Midbrain (tissue), 1 donor: ENCODE measurements around the gene MSANTD2.
"Not testable (repeated sequence)": the region's sequence is repeated elsewhere in the genome, so short reads cannot be mapped to it uniquely, and the experiment has no call there.

Experiments used
- DNase-seq: peaks from one replicate; lab custom pipeline; 2025; lab: John Stamatoyannopoulos, UW

Gene MSANTD2

DNA sequence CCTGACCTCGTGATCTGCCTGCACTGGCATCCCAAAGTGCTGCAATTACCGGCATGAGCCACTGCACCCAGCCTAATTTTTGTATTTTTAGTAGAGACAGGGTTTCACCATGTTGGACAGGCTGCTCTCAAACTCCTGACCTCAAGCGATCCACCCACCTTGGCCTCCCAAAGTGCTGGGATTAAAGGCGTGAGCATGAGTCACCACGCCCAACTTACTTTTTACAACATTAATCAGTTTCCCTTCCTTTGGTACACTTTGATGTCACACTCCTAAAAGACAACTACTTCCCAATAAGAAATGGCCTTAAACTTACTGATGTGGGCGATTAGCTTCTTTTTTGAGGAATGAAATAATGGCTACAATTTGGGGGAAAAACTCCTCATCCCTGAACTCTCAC is 29.2 kb downstream of the MSANTD2 start:
- DNase-seq, result not testable (repeated sequence)

DNA sequence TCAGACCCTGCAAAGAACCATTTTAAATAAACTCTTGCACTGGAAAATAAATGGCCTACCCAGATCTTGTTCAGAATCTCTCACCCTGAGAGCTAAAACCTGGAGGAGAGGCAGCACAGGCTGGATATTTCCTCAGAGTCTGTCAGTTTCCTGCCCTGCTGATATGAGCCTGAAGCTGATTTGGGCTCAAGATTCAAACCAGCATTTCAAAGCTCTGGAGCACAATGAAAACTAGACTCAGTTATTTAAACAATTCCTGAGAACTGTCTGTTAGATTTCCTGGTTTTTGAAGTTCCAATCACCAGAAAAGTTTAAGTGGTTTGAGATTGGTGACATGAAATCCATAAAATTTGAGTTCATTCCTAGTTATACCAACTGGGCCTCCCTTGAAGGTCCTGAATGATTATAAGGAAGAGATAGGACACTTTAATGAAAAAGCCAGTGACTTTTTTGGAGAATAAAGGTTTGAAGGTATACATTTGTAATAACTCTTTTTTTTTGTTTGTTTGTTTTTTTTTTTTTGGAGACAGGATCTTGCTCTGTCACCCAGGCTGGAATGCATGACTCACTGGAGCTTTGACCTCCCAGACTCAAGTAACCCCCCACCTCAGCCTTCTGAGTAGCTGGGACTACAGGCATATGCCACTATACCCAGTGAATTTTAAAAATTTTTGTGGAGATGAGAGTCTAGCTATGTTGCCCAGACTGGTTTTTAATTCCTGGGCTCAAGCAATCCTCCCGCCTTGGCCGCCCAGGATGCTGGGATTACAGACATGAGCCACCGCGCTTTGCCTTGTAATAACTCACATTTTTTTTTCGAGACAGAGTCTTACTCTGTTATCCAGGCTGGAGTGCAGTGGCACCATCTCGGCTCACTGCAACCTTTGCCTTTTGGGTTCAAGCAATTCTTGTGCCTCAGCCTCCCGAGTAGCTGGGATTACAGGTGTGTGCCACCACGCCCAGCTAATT is 30.1 kb downstream of the MSANTD2 start:
- no peak for DNase-seq

DNA sequence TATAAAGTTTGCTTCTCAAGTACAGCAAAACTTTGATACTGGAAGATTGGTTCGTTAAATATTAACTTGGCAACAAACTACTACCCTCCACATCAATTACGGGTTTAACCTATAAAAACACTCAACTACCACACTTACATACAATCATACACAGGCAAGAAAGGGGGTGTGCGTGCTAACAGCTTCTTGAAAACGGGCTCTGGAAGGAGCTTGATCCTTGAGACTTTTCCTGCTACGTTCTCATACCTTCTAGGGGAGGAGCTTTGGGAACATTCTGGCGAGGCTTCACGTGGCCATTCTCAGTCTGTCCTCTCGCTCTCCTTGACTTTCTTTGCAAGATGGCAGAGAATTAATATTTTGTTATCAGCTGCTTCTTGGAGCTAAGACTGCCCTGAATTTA is 31.3 kb downstream of the MSANTD2 start:
- DNase-seq, result no peak

DNA sequence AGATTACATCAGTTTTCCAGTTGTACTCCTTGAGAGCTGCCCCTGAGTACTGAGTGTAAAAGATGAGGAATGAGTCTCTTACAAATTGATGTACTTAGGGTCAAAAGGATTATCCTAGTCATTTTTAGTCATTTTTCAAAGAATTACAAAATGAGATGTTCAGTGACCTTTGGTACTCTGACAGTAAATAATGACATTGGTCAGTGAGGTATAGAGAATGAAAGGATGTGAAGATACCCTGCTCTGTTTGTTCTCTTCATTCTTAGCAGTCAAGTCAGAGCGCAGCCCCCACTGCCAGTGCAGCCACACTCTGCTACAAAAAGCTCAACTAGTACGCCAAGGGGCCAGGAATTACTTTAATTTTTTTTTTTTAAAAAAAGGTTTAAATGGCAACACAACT is 34.0 kb downstream of the MSANTD2 start:
- no peak for DNase-seq

DNA sequence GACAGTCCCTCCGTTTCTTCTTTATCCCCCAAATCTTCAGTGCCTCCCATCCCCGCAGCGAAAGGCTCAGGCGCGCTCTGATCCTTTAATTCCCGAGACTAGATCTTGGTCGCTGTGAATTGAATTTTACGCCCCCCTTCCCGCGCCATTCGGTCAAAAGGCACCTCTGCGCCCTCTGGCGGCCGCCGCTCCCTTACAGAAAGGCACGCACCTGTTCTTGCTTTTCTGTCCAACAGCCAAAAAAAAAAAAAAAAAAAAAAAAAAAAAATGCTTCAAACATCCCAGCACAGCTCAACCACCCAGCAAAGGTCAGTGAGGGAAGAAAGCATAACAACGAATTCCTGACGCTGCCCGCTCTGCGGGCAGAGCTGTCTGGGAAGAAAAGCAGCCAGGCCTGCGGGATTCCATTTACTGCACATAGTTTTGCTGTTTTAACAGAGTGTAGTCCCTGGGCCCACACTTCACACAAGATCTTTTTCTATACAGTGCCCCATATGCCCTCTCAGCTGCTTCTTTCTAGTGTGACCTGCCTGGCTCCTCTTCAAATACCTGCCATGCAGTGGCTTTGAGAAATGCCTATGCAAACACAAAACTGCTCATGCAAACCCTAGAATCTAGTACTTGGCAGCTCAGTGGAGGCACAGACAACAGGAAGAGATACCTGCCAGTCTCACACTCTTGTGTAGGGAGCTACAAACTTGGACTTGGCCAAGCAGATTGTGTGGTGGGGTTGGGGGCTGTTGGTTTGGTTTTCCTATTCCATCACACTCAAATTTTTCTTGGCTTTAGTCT is 36.9 kb downstream of the MSANTD2 start:
- peak; percentile 50 for DNase-seq

DNA sequence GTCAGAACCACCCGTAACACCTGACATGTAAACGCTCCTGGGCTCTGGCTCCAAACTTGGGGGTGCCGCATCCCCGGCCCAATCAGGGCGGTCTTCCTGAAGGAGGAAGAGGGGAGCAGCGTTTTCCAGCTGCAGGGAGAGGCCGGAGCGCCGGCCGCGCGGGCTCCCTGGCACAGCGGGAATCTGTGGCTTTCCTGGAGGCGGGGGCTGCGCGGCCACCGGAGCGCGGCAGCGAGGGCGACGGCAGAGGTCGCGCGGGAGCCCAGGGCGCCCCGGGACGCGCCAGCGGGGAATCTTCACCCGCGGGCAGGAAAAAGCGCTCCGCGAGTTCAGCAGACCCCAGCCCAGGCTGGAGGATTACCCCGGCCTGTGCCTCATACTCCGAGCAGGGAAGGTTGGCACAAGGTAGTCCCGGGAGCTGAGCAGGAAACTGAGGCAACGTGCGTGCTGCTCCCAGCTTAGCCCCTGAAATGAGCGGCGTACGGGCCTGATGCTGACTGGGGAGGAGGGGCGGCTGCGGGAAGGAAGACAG is 37.5 kb downstream of the MSANTD2 start:
- no peak for DNase-seq

DNA sequence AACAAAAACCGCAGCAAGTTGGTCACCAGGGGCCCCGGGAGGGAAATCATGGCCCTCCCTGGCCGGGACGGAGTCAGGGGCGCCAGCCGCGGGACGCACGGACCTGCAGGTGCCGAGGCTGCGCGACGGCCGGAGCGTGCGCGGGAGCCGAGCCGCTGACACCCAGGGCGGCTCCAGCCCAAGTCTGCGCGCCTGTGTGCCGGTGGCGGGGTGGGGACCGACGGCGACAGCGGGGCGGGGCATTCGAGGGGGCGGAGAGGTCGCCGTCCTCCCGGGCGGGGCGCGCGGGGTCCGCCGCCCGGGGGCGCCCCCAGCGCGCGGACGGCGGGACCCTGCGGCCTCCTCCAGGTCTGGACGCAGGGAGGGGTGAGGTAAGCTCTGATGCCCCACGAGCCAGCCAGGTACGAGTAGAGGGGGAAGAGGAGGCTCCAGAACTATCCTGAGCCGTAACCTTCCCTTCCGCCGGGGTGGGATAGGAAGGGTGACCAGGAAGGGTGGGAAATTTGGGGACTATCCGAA is 38.0 kb downstream of the MSANTD2 start, which contains the start of gene ESAM:
TSS of gene ESAM (minus strand) at position 186 of the 519 bp plus-strand sequence. CDS start at position 50, 136 bp downstream.
- DNase-seq, result no peak

DNA sequence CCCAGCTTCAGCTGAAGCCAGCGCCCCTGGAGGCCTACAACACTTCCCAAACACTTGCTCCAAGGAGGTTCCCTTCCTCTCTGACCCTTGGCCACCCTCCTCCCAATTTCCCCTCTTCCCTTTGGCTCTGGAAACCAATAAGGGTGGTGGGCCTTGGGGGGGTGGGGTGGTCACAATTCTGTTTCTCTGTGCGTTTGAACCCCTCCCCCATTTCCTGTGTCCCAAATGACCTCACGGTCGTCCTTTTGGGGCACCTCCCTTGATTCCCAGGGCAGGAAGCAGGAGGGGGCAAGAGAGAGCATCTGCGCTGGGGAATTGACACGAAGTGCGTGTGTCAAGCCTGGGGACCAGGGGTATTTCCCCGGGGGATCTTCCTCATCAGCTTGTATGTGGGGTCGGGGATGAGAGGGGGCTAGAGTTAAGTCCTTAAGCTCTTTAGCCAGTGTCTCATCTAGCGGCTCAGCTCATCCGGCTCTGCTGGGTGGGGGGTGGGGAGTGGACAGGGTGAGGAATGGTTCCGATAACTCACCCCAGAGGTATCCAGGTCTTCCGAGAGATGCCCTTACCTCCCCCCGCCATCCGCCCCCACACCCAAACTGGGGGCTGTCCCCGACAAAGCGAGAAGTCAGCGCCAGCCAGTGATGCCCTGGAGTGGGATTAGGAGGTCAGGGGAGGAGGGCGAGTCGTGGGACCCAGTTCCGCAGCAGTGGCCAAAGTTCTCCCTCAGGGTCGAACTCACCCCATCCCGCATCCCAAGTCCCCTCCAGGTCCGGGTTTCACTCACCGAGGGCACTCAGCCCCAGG is 38.7 kb downstream of the MSANTD2 start:
- DNase-seq, result no peak

DNA sequence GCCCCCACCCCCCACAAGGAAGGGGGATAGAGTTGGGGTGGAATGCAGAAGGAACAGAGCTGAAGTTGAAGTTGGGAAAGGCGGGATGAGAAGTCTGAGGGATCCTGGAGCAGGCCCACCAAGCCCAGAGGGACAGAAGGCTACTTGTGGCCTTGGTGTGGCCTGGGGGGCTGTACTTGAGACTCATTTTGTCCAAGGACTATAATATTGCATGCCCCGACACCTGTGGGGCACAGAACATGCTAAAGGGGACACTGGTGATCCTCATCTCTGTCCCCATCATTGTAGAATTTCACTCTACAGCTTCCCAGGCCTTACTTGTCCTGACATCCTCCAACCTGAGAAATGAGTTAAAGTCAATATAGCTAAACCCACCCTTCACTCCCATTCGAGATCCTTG is 39.4 kb downstream of the MSANTD2 start:
- no peak for DNase-seq

DNA sequence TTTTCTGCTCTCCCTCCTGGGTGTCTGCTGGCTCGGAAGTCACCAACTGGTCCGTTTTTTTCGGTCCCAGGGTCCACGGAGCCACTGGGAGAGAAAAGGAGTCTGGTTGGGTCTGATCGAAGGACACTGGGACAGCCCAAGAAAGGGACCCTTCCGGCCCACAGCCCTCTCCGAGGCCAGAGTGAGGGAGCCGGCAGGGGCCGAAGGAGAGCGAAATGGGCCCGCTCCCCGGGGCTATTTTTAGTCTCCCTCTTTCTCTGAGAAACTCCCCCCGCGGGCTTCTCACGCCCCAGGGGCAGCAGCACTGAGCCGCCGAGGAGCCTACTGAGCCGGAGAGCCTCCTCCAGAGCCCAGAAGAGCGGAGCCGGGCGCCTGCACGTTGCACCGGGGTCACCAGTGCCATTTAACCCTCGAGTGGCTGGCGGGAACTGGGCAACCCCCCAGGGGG is 40.0 kb downstream of the MSANTD2 start:
- no peak for DNase-seq

DNA sequence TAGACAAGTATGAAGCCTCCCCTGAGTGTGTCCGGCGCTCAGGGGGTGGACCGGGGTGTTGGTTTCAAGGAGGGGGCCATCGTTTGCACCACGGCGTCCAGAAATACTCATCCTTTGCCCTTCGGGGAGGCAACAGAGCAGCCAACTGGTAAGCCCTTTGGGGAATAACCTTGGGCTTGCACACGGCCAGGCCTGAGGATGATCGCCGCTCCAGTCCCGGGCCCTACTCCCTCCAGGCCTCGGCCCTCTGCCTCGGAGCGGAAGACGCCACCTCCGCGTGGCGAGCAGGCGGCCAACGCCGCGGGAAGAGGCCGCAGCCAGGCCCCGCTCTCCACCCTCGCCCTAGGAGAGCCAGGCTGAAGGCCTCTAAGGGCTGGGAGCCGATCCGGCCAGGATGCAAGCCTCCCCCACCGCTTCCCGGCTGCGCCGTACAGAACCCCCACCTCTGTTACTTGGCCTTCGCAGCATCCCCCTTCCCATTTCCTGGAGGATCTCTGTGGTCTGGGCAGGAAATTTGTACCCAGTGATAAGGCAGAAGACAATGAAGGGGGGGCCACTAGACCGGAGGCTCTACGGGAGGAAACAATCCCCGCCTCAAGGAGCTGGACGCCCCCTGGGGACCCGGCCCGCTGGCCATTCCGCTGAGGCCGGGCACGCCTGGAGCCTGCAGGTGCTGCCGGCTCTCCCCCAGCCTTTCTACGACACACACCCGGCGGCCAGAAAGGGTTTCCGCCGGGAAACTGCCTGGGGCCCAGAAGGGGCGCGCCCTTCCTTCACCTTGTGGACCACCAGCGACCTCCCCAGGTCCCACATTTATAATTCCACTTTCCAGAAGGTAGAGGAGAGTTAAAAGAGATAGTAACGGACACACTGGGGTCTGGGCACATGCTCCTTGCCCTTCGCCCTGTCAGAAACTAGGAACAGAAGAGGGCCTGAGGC is 40.7 kb downstream of the MSANTD2 start:
- DNase-seq, result no peak

DNA sequence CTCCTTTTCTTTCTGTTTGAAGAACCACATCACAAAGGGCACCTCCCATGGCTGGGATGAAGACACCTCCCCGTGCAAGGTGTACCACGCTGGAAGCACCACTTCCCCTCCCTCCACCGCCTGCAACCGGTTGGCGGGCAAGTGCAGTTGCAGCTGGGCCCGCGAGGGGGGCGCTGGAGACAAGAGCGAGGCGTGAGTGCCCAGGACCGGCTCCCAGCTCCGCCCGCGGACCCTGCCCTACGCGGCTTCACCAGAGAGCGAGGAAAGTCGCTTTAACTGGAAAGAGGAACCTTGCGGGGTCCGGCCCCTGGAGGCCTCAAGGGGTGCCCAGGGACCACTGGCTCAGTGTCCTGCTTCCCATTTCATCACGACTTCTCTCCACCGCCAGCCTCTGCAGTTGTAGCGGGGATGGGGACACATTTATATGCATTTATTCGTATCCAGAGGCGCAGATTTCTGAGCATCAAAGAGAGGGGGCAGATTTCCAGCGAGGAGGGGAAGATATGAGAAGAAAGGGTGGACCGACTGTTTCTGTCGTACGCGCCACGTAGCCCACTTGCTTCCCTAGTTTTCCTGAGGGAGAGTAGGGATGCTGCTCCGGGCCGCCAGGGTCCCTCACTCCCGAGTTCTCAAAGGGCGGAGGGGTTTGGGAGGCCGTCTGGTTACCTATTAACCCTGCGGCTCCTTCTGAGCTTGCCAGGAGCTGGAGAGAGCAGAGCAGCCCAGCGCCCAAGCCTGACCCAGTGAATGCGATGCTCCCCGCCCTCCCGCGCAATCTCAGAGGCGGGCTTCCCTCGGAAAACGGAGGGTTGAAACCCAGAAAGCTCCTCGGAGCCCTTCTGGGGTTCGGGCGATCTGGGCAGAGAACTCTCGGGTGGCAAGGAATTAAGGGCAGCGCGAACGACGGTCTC is 41.6 kb downstream of the MSANTD2 start:
- peak; percentile 60 for DNase-seq

DNA sequence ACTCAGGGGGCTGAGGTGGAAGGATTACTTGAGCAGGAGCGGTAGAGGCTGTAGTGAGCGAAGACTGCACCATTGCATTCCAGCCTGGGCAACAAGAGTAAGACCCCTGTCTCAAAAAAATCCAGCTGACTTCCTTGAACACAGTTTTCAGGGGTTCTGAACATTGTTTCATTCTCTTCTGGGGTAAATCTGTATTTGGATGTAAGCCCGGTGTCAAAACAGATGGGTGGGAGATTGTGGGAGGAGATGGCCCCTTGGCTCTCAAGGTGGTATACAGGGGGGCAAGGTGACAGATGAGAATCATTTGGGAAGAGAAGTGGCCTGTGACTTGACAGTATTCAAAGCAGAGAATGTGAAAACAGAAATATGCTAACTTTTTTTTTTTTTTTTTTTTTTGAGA is 42.9 kb downstream of the MSANTD2 start:
- DNase-seq, result no peak

DNA sequence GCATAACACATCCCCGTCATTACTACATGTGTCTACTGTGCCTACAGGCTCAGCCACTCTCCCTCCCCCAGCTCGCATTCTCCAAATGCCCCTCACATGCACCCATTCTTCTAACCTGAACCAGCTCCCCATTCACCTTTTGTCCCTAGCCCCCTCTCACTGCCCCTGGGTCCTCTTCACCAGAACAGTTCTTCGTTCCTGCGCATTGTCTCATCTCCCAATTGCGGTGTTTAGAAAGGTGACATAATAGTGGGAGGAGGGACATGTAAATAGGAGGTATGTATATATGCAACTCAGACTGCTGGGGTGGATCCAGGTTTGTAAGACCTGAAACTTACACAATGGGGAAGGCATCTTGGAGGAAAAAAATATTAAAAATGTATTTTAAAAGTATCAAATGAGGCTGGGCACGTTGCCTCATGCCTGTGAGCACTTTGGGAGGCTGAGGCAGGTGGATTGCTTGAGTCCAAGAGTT is 43.4 kb downstream of the MSANTD2 start:
- no peak for DNase-seq

DNA sequence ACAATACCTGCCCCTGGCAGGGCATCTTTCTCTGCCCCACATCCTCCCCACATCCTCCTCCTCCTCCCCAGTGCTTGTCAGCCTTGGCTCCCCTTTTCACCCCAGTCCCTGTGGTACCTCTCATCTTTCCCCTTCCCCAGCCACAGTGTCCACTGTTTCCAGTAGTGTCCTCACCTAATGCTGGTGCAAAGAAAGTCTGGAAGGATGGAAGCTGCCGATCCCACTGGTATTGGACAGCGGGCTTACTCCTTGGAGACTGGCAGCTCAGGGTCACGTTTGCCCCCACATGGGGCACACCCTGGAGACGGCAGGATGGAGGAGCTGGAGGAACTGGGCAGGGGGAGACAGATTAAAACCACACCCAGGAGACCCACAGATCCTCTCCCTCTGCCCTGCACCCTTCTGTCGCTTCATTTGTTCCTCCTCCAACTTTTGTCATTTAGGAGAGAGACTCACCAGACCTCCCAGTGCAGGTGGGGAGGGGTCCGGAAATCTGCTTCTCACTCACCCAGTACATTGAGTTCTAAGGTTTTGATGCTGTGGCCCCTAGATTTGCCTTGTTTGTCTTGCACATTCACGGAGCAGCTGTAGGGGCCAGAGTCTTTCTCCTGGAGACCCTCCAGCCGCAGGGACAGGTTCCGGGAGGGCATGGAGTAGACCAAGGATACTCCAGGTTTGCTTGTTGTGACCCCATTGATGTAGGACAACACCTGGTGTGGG is 44.0 kb downstream of the MSANTD2 start:
- DNase-seq, result no peak

DNA sequence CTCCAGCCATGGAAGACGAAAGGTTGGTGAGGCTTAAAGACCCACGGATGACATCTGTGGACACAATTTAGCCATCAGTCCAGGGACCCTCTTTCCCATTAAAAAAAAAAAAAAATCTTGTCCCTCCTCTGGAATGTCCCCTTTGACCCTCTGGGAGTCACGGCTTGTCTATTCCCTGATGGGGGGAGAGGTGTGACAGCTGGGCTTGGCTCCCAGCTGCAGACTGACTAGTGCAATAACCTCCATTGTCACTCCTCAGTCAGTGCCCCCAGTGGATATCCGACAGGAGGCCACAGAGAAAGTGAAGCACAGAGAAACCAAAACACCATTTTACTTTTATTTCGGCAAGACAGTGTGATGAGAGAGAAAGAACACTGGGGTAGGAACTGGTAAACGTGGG is 45.5 kb downstream of the MSANTD2 start:
- DNase-seq, result no peak

DNA sequence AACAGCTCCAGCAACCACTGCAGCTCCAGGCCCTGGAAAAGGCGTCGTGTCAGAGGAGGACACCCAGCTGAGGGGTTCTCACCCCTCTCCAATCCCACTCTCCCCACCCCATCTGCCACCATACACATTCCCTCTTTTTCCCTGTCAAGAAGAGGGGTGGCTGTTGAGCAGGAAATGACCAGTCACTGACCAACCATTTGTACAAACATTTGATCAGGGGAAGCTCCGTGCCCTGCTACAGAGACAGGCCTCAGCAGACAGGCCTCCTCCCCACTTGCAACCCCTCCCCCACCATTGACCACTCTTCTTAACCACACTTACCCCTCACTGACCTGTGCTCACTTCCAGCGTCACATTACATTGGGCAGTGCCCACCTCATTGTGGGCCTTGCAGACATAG is 45.9 kb downstream of the MSANTD2 start:
- DNase-seq, result no peak

DNA sequence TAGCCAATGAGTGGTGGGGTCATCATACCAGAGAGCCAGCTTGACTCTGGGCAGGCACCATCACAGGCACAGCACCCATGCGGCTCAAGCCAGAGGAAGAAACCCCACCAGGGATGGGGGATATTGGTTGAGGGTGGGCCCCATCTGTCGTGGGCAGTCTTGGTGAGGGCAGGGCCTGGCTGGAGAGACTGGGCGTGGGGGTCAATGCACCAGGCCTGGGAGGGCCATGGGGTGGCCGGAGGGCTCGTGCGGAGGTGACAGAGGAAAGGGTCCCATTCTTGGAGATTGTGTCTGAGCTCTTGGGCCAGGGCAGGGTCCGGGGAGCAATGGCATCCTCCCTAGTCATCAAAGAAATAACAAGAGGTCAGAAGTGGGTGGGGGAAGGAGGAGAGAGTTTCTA is 46.6 kb downstream of the MSANTD2 start:
- no peak for DNase-seq
